ENCODE data around the gene NSD1.

- TF ChIP-seq CTCF (IDR thresholded peaks at IDR 0.05) (no peak), POLR2A (IDR thresholded peaks at IDR 0.05) (no peak), EP300 (IDR thresholded peaks at IDR 0.05) (no peak)
These were observed 65.2 kb downstream of the NSD1 start for GRCh38 chr5:177198738-177199137.

All from gastroesophageal sphincter (tissue), 3 donors.